HG03575 (cell line): Measurements from ENCODE around the gene PDSS1.

Experiments
- ATAC-seq: cut with Tn5 transposase; IDR thresholded peaks from one replicate; pipeline ENCODE4 v1.9.1; 2021; ENCODE audit not compliant: unreplicated experiment, insufficient number of reproducible peaks, low FRiP score; ENCODE audit errors: extremely low read depth

PDSS1 gene

DNA sequence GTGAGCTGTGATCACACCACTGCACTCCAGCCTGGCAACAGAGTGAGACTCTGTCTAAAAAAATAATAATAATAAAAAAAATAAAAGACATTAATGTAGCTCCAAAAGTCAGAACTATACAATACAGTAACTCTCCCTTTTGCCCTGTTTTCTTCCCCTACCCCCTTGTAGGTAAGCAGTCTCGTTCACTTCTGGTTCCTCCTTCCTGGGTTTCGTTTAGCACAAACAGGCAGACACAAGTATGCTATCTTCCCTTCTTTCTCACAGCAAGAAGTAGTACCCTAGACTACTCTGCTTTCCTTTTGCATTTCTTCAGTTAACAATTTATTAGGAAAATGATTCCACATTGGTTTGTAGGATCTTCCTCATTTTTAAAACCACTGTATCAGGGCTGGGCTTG is 33.1 kb downstream of the PDSS1 start:
- ATAC-seq = no peak

- no peak for ATAC-seq
Observed at GRCh38 chr10:26733750-26734568, 36.5 kb downstream of the PDSS1 start.

- ATAC-seq = no peak
Observed at GRCh38 chr10:26735435-26735834, 37.9 kb downstream of the PDSS1 start.

GRCh38 chr10:26737730-26738129 is 40.2 kb downstream of the PDSS1 start:
- peak; percentile 70 for ATAC-seq

DNA sequence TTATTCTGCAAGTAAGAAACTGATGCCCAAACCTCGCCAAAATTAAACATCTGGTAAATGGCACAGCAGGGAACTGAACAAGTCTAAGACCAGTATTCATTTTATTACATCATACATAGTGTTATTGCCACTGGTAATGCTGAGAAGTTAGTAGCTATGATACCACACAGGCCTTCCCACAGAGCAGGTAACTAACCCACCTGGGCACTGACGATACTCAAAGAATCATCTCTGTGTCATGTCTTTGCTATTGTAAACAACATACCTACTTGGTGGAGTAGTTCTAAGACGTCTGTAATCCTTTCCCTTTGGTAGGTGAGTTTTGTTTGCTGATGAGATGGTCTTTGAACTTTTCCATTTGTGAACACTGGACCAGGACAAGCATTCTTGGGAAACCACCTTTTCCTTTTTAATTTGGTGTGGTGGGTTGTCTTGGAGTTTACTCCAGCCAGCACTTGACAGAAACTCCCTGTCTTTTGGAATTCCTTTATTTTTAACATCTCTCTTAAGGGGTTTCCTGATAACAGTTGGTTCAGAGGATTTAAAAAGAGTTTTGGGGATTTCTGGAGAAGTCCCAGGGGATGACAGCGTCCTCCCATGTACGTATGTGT is 40.9 kb downstream of the PDSS1 start:
- ATAC-seq = no peak

DNA sequence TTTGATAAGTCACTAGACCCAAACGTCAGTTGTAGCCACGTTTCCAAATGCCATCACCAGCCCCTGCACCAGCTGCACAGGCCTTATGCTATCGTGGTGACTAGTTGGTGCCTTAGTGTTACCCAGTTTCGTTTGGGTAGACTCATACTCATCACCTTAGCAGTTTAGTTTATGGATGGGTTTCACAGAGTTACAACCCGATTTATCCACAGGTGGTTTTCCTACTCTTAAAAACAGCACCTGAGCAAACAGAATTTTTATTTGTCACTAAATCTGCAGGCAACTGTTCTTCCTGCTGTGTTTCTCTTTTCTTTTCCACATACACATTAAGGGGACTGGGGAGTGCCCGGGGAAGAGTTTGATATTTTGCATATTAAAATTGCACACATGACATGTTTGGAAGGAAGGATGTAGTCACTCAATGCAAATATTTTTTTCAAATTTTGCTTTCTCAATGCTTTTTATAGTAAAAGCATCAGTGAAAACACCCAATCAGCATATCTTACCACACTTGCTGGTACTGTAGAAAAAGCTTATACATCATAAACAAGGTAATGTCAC is 41.6 kb downstream of the PDSS1 start:
- ATAC-seq = no peak

- no peak for ATAC-seq
Observed at GRCh38 chr10:26741368-26741767, 43.9 kb downstream of the PDSS1 start.

GRCh38 chr10:26743091-26743490 is 45.6 kb downstream of the PDSS1 start:
- ATAC-seq = no peak

DNA sequence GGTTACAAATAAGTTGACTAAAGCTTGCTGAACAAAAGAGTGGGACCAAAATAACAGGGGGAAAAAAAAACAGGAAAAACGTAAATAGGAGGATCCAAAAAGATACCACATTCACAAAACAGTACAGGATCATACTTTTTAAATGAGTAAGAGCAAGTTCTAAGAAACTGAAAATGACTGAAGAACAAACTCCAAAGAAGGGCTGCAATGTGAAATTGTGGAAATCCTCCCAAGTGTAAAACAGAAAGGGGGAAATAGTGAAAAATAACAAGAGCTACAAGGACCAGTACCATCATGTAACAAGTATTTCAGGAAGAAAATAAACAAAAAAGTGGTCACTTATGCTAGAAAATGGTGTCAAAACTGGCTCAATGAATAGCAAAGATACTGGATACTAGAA is 46.3 kb downstream of the PDSS1 start:
- no peak for ATAC-seq

GRCh38 chr10:26746061-26746460 is 48.6 kb downstream of the PDSS1 start:
- no peak for ATAC-seq

DNA sequence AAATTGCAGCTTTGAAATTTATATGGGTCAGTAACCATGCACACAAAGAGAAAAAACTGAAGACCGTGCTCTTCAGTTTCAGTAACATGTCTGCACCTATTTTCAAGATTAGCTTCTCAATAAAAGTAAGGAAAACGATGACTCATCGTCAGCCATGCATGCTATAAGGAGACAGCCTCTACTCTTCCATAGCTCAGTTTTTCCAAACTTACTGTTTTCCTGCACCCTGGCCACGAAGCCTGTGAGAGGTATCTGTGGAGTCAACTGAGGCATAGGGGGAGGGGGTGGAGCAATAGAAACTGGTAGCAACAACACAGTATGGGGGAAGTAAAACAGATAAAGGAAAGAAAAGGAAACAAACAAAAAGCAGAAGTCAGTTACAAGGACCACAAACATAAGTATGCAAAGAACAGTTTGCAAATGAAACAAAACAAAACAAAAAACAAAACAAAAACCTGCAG is 58.0 kb downstream of the PDSS1 start:
- ATAC-seq = peak; percentile 83

GRCh38 chr10:26759008-26759407 is 61.5 kb downstream of the PDSS1 start:
- ATAC-seq = no peak

- no peak for ATAC-seq
Observed at GRCh38 chr10:26765549-26765948, 68.0 kb downstream of the PDSS1 start.

DNA sequence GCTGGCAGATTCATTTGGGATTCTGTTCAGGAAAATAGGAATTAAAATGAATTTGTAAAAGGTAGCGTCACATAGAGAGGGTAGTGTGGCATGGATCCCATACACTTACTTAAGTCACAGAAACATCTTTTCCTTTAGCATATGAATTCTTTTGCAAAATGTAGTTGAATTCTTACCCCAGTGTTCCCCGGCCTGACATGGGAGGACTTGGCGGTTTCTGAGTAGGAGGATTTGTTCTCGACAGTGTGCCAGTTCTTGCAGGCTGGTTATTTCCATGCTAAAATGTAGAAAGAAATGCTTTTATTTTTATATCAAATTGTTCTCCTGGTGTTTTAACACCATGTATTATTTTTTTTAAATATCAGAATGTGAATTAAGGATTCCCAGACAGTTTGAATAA is 72.6 kb downstream of the PDSS1 start:
- ATAC-seq = no peak

GRCh38 chr10:26773633-26774032 is 76.1 kb downstream of the PDSS1 start:
- ATAC-seq = no peak

- no peak for ATAC-seq
Observed at GRCh38 chr10:26776258-26776657, 78.8 kb downstream of the PDSS1 start.

DNA sequence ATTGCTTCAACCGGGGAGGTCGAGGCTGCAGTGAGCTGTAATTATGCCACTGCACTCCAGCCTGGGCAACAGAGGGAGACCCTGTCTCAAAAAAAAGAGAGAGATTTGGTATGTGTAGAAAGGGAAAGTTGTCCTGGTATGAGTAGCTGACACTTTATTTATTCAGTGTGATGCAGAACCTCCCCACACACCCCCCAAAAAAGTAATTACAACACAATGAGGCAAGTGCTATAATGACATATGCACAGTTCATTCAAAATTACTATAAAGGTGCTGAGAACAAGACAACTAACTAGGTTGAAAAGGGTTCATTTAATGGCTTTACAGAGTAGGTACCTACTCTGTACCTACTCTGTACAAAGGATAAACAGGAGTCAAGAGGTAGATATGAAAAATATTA is 80.2 kb downstream of the PDSS1 start:
- ATAC-seq = no peak

- no peak for ATAC-seq
Observed at GRCh38 chr10:26779176-26779860, 81.8 kb downstream of the PDSS1 start.

DNA sequence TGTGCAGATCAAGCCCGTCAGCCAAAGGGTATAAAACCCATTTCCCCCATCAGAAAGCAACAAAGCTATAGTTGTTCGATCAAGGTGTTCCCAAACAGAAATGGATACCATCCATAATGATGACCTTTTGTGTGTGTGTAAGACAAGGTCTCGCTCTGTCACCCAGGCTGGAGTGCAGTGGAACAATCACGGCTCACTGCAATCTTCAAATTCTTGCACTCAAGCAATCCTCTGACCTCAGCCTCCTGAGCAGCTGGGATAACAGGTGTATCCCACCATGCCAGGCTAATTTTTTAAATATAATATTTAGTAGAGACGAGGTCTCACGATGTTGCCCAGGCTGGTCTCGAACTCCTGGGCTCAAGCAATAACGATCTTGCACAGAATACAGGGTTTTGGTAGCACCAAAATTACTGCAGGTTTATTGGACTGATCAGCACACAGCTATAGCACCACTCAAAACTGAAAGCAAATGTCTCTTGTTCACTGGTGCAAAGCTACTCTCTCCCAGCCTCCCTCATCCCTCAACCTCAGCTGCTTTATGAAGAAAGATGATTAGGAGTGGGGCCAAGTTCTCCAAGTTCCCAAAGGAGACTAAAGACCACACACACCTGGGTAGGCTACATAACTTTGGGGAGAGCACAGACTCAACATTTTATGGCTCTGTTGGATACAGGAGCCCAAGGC is 82.7 kb downstream of the PDSS1 start:
- no peak for ATAC-seq
